Stimulated activated CD8-positive, alpha-beta memory T cell treated with anti-CD3 and anti-CD28 coated beads, Interleukin-4, amount 100 ng/mL, for 48 hours (primary cell): ENCODE measurements around the gene CMIP.

Experiments
- DNase-seq: peaks from one replicate; pipeline ENCODE4 v3.0.0-alpha.2; 2020

The CMIP gene

DNA sequence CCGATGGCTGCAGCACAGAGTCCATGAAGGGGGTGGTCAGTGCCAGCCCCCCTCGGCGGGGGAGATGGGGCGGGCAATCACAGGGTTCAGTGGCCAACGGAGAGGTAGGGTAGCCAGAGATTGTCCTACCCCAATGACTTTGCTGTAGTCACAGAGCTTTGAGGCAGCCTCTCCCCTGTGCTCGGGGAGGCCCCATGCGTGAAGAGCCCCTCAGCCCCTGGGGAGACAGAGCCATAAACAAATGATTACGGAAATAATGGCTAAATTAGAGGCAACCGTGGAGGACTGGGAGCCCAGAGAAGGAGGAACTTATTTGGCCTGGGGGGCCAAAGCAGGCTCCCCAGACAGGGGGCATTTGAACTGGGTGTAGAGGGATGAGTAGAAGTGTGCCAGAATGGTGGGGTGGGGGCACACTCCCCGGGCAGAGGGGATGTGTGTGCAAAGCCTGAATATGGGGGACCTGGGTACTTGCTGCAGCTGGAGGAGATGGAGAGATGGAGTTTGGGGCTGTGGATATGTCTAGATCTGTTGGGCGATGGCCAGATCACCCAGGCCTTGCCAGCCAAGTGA is 164.8 kb downstream of the CMIP start:
- no peak for DNase-seq

DNA sequence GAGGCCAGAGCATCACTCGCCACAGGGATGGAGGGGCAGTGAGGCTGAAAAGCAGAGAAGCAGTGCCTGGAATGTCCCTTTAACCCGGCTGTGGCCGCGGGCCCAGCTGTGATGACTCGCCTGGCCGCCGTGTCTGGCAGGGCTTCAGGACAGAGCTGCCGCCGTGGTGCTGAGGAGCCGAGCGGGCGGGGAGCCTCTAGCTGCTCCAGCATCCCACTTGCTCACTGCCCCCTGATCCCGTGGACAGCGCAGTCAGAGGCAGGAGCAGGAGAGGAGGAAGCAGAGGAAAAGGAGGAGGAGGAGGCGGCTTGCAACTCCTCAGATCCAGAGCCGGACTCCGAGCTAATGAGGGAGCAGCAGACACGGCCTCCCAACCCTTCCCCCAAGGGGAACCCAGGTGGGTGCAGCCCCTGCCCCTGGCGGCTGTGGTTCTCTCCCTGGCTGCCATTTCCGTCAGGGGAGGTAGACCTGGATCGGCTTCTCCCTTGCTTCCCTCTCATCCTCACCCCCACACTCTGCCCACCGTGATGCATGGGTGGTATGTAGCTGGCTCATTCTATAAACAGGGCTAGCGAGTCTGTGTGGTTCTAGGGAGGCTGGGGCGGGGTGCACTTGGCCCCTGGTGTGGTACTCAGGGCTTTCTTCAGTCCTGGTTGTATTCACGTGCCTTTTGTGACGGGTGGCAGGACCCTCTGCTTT is 165.7 kb downstream of the CMIP start:
- DNase-seq = no peak

DNA sequence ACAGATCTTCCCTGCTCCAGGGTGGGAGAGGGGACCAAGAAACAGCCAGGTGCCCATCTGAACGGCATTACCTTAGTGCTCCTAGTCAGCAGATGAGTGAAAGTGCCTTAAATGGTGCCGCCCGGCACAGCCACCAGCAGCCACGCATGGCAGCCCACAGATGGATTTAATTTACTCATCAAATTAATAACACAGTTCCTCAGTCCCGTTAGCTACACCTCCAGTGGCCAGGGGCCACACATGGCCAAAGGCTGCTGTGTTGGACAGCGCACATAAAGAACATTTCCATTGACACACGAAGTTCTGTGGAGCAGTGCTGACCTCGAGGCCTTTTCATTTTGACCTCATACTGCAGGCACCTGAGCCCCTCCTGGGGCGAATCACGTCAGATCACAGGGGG is 166.3 kb downstream of the CMIP start:
- DNase-seq = no peak

DNA sequence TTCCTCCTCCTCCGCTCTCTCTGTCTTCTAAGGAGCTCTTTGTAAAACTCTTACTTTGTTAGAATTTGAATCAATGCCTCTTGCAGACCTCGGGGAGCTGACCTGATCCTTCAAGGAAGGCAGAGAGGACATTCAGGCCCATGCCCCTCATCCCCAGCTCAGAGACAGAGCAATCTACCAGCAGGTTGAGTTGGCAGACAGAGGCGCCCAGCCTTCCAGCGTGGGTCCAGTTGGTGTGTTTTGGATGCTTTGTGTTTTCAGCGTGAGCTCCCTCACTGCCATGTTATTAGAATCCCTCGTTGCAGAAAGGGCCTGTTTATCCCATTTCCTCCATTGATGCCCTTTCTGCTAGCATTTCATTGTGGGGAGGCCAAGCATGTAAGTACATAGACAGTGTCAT is 167.1 kb downstream of the CMIP start:
- no peak for DNase-seq

DNA sequence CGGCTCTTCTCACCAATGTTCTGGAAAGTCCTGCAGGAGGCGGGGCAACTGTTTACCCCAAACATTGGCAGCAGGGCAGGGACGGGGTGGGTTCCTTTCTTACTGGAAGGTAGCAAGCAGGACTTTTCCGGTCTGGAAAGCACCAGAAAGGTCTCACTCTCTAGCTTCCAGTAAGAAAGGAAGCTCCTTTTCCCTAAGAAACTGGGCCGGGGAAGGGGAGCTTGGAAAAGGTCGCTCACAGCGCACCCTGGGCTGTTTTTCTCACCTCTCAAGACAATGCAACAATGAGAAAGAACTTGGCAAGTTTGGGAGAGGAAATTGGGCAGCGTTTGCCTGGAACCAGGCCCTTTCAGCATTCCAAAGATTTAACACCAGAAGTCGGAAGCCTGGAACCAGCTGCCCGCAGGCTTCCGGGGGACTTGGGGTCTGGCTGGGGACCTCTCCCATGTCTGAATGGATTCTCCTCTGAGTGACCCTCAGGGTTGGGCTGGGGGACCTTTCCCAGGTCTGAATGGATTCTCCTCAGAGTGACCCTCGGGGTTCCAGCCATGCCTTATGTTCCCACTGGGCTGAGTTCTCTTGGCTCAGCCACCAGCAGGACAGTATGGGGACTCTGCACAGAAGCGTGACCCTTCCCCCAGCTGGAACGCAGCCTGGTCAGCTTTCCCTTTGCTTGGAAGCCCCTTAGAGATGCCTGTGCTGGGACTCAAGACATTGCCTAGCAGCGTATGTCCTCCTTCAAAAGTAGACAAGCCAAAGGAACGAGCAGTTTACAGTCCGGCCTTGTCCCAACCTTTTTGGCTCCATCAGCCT is 167.9 kb downstream of the CMIP start:
- DNase-seq = no peak

DNA sequence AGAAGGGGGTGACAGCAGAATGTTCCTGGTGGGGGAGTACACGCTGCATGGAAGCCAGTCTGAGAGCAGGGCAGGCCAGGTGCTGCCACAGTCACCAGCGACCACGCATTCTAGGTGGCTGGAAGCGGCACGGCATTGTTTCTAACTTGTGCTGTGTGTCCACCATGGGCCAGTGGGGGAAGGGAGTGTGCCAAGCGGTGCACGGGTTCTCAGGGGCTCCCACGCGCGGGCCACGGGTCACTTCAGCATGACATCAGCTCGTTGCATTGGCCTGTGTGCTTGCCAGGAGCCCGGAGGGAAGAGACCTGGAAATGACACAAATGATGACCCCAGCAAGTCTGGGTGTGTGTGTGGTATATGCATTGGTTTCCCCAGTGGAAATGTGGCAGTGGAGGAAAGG is 169.6 kb downstream of the CMIP start:
- no peak for DNase-seq

DNA sequence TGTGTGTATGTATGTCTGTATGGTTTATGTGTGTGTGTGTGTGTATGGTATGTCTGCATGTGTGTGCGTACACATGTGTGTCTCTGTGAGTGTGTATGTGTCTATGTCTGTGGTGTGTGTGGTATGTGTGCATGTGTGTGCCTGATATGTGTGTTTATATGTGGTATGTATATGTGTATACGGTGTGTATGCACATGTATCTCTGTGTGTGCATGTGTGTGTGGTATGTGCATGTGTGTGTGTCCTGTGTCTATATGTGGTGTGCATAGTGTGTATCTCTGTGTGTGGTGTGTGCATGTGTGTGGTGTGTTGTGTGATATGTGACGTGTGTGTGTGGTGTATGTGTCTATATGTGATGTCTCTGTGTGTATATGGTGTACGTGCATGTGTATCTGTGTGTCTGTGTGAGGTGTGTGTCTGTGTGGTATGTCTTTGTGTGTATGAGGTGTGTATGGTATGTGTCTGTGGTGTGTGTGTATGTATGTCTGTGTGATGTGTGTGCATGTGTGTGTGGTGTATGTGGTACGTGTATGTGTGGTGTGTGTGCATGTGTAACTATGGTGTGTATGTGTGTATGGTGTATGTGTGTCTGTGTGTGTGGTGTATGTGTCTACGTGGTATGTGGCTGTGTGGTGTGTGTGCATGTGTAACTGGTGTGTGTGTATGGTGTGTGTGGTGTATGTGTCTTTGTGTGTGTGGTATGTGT is 170.2 kb downstream of the CMIP start:
- no peak for DNase-seq

DNA sequence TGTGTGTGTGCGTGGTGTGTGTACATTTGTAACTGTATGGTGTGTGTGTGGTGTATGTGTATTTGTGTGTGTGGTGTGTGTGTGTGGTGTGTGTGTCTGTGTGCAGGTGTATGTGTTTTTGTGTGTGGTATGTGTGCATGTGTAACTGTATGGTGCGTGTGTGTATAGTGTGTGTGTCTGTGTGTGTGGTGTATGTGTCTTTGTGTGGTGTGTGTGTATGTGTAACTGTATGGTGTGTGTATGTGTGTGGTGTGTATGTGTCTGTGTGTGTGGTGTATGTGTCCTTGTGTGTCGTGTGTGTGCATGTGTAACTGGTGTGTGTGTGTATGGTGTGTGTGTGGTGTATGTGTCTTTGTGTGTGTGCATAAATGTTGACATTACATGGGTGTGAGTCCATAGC is 170.8 kb downstream of the CMIP start:
- DNase-seq = no peak

DNA sequence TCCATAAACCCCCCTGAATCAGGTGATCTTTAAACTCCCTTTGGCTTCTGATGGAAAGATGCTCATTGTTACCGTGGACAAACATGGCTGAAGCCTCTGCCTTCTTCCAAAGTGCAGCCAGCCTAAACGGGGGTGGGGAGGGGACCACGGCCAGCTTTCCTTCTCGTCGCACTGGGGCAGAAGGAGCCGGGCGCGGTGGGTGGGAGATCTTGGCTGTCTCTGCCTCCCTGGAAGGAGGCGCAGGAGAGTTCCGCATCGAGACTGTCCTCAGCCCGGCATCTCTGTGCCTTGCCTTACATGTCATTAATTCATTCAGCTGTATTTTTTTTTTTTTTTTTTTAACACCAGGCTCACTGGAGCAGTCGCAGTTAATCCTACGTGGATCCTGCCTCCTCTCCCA is 171.2 kb downstream of the CMIP start:
- no peak for DNase-seq

DNA sequence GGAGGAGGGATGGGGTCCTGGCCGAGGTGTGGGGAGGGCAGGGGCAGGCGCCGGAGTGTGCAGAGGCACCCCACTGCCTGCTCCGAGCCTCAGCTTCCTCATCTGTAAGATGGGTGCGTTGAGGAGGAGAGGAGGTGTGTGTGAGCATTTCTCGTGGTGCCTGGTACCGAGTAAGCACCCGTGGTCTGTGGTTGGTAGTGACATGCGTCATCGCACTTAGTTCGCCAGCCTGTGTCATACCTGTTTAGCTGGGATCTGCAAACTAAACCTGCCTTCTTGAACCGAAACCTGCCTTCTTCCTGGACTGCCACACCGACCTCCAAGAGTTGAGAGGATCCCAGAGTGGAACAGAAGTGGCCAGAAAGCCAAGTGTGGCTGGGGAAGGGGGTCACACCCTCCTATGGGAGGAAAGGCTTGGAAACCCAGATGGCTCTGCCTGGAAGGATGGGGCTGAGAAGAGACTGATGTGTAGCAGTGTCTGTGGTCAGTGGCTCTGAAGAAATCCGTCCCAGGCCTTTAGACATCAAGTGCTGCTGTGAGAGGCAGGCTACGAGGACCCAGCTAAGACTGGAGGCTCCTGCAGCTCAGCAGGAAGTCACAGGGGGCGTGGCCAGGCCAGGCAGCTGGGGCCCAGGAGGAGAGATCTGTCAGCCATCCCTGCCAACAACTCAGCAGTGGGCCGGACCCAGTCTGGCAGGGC is 171.9 kb downstream of the CMIP start:
- DNase-seq = peak; percentile 83

DNA sequence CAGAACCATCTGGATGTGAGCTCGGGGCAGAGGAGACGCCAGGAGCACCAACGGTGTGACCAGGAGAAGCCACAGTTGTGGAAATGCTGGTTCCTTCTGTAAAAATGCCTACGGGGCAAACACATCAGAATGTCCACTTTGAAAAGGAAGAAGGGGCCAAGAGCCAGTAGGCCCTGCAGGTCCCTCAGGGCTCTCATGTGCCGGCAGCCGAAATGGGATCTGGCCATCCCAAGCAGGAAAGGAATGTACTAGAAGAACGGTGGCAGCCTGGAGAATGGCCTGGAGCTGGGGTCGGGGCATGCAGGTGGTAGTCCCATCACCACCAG is 172.4 kb downstream of the CMIP start:
- no peak for DNase-seq

DNA sequence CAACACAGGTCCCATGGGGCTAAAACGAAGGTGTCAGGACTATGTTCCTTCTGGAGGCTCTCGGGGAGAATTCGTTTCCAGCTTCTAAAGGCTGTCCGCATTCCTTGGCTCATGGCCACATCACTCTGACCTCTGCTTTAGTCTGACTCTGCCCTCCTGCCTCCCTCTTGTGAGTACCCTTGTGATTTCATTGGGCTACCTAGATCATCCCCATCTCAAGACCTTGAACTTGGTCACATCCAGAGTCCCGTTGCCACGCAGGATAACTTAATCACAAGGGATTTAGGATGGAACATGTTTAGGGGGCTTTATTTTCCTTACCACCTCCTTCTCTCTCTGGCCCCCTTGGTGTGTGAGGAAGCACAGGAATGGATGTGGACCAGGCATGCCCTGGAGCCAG is 173.6 kb downstream of the CMIP start:
- DNase-seq = no peak

DNA sequence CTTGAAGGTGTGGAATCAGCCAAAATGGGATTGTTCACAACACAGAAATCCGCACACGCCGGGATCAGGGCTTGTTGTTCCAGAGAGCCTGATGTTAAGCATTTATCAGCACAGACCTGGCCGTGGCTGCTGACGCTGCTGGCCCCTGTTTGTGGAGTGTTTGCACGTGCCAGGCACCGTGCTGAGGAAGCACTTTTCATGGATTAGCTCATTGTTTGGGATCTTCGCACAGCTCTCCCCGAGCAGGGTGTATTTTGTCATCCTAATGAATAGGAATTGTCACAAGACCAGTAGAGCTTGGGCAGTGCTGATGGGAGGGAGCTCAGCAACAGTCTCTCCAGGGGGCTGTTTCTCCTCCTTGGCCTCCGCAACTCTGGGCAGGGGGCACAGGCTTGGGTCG is 174.1 kb downstream of the CMIP start:
- DNase-seq = no peak

DNA sequence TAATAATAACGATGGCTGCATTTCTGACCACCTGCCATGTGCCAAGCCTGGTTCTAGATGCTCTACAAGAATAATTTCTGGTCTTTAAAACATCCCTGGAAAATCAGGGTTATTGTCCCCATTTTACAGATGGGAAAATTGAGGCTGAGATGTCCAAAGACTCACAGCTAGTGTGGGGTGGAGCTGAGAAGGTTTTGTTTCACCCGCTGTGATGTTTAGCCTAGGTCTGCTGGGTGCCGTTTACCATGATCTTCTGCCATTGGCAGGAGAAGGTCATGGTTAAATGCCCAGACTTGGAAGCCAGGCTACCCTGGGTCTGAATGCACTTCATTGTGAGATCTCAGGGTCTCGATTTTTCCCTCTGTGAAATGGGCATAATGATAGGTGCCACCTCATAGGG is 175.4 kb downstream of the CMIP start:
- DNase-seq = no peak

DNA sequence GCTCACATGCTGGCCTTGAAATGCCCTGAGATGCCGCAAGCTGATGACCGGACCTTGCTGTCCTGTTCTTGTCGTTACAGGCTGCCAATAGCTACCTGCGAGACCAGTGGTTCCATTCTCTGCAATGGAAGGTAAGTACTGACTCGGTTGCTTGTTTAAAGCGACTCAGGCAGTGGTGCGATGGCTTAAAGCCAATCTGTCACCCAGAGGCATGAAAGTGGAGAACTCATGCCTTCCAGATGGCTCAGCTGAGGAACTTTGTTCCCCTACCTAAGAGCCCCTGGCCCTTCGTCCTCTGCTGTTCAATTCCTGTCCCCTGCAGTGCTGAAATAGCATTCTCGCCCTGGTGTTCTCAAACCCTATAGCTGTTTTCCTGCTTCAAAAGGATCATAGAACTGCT is 176.2 kb downstream of the CMIP start:
- no peak for DNase-seq

DNA sequence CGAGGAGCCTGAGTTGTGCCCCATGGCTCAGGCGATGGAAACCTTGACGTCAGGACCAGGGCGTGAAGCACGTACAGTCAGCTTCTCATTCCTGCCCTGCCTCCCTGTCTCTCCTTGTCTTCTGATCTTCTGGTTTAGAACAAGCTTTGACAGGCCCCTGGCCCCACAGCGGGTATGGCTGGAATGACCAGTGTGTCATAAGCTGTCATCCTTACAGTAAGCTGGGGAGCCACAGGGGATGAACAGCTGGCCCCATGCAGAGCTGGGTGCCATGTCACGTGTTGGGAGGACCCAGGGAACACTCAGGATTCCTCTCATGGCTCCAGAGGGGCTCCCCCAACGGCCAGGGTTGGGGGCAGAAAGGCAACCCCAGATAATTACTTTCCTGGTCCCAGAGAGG is 176.9 kb downstream of the CMIP start:
- no peak for DNase-seq

DNA sequence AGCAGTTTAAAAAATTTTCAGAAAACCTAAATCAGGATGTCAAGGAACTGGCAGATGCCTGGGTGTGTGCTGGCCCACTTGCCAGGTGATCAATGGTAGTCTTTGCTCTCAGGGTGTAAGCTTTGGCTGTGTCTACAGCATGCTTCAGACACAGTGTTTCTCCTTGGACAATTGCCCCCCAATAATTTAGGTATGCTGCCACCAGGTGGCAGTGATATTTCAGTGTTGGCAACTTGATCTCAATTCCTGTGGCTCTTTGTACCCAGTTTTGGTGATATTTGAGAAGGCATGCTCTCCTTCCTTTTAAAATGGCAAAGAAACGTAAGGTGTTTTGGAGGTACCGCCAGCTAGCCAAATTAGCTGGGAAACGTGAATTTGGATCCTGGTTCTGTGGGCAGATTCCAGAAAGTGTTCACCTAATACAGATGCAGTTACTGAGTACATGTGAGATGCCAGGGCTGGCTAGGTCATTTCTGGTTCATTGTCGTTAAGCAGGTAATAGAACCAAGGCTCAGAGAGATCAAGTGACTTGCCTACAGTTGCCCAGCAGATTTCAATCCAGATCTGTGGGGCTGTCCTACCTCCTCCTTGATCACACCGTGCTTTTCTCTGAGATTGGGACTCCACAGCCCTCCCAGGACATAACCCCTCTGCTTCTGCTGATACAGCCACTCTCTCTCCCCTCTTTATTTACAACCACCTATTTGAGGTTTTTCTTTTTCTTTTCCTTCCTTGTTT is 178.9 kb downstream of the CMIP start:
- DNase-seq = peak; percentile 71

DNA sequence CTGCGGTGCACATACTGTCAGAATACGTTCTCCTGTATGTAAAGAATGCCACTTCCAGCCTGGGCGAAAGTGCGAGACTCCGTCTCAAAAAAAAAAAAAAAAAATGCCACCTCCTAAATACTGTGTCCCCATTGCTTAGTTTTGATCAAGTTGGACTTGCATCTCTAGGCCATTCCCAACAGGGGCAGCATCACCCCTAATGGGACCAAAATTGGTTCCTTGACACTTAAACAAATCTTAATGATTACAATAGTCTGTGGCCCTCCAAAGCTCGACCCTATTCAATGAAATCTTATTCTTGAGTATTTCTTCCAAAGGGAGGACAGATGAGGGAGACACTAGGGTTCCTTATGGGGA is 179.8 kb downstream of the CMIP start:
- DNase-seq = no peak

DNA sequence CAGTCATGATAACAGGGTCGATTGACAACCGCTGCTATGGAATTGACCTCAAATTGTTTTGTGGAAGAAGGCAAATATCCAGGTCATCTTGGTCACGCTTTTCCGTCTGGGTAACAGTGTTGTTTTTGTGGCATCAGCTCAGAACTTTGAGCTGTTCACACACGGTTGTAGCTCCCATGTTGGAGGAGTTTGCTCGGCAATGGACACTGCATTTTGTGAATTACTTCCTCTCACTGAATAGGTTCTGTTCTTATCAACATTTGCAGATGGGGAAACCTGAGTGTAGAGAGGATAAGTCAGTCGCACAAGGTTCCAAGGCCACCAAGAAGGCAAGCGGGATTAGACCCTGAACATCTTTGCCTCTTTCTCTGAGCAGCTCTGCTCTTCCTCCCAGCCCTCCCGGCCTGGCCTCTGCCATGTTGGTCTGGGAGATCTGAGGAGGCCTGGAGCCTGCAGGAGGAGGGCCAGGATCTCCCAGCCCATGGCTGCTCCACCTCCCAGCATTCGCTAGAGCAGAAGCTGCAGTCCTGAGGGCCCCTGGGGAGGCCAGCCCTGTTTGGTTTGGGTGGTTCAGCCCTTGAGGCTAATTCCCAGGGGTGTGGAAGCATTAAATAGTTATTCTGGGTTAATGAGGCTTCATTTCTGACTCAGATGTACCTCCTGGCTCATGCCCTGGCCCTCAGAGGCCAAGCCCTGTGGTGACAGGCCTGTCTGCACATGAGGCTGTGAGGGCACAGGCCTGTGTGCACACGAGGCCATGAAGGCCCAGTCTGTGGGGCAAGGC is 180.3 kb downstream of the CMIP start:
- DNase-seq = no peak

DNA sequence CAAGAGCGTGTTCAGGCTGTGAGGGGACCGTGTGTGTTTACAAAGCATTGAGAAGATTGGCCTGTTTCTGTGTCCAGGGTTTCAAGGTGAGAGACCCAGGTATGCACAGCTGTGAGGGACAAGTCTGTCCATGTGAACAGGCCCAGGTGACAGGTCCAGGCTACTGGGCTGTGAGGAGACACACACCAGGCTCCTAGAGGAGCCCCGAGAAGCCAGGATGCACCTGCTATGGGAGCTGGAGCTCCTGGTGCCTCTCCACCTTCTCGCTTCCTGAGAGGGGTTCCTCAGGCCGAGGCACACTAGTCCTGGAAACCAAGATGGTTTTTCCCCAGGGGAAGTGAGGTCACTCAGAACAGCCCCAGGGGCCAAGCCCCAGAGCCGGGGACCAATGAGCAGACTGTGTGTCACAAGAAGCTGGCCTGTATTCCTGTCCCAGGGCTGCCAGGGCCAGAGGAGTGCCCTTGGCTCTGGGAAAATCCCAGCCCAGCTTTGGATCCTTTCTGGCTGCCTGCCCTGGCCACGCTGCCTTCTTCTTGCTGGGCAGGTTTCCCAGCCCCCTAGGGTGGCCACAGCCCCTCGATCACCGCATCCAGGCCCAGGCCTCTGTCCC is 181.0 kb downstream of the CMIP start:
- DNase-seq = no peak

DNA sequence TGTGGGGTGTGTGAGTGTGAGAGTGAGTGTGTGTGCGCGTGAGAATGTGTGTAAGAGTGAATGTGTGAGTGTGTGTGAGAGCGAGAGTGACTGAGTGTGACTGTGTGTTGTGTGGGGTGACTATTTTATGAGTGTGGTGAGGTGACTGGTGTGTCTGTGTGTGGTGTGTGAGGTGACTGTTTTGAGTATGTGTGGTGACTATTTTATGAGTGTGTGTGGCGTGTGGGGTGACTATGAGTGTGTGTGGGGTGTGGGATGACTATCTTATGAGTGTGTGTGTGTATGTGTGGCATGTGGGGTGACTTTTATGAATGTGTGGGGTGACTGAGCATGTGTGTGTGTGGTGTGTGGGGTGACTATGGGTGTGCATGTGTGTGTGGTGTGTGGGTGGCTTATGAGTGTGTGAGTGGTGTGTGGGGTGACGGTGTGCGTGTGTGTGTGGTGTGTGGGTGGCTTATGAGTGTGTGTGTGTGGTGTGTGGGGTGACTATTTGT is 181.6 kb downstream of the CMIP start:
- DNase-seq = peak; percentile 55
